HepG2 (cell line): ENCODE results near the gene AGAP1. TPM values are rescaled to one million over a fixed set of nuclear protein-coding genes. Genes with fewer than 3 reads are reported as not detected.
A peak's percentile ranks its signal among the peaks of the same experiment; 100 is the strongest.
"Not testable (repeated sequence)": the region's sequence is repeated elsewhere in the genome, so short reads cannot be mapped to it uniquely, and the experiment has no call there.

Experiments
- ATAC-seq: fragments of 200-7000 bp; cut with Tn5 transposase; 3 replicates; pipeline ENCODE4 v1.9.1; 2020; ENCODE audit warnings: mild to moderate bottlenecking, moderate library complexity
- BruUV-seq: library from RNA; stranded (reverse); fragments of 400-500 nt; replicated peaks from 2 replicates; lab custom pipeline; 2021; lab: Mats Ljungman, UMichigan
- CTCF ChIA-PET: fragments of 300-600 bp; formaldehyde crosslinking; extraction: SDS; loops from one replicate; lab custom pipeline; 2021; ENCODE audit warnings: low total read pairs, inconsistent platforms, low intra/inter-chr PET ratio; lab: Yijun Ruan, JAX
- POLR2A ChIA-PET: fragments of 350-600 bp; sonication (Branson Sonifier 250); formaldehyde crosslinking; loops from one replicate; lab custom pipeline; 2020; ENCODE audit warnings: antibody characterized with exemption, inconsistent platforms; lab: Yijun Ruan, JAX
- DNase-seq: peaks from one replicate; pipeline ENCODE4 v3.0.0-alpha.2; 2015; ENCODE audit warnings: low spot score
- FAIRE-seq: peaks from 3 replicates; lab custom pipeline; 2011; peaks lifted over from hg19 to GRCh38; lab: Jason Lieb, UNC
- H2AFZ ChIP-seq: one replicate; pipeline ENCODE4 v1.6.1; 2011; ENCODE audit warnings: low read length, inconsistent platforms
- H3K27ac ChIP-seq: fragments of 300-600 bp; 3 replicates; pipeline ENCODE4 v1.8.0; 2011; ENCODE audit warnings: mixed run types, mild to moderate bottlenecking, mixed read lengths, low read length, inconsistent platforms; ENCODE audit not compliant: insufficient read depth; ENCODE audit errors: extremely low read length
- H3K27me3 ChIP-seq, 2 experiments: fragments of 200-600 bp in 1 of 2; 2 replicates in 1 of 2; 3 replicates in 1 of 2; pipeline versions ENCODE4 v1.6.0 to v1.8.0; 2011; ENCODE audit warnings: low read length in 2 of 2, mild to moderate bottlenecking in 2 of 2, moderate library complexity in 2 of 2, inconsistent platforms in 1 of 2; ENCODE audit not compliant: insufficient read depth in 2 of 2, control insufficient read depth in 1 of 2
- H3K36me3 ChIP-seq, 2 experiments: fragments of 200-600 bp in 1 of 2; replicated peaks in 1 of 2; 2 replicates in 1 of 2; 3 replicates in 1 of 2; pipeline versions ENCODE4 v1.5.1 to v1.8.0; 2011; ENCODE audit warnings: low read length in 2 of 2, inconsistent platforms in 1 of 2; ENCODE audit not compliant: insufficient read depth in 2 of 2, control insufficient read depth in 1 of 2
- H3K4me1 ChIP-seq: 2 replicates; pipeline ENCODE4 v1.5.1; 2012; ENCODE audit warnings: low read length, inconsistent platforms; ENCODE audit not compliant: insufficient read depth
- H3K4me2 ChIP-seq: 2 replicates; pipeline ENCODE4 v1.6.0; 2011; ENCODE audit warnings: low read depth, low read length, inconsistent platforms
- H3K4me3 ChIP-seq, 3 experiments: fragments of 200-600 bp in 1 of 3; sonication (generic), shearing (Covaris generic) in 1 of 3; replicated peaks in 1 of 3; 2 replicates each; pipeline ENCODE4 v1.5.1; 2011 to 2016; ENCODE audit warnings: low read length in 3 of 3, inconsistent platforms in 2 of 3, low read depth in 2 of 3, mild to moderate bottlenecking in 2 of 3, control low read depth in 1 of 3, mixed read lengths in 1 of 3; ENCODE audit not compliant: insufficient read depth in 1 of 3
- H3K79me2 ChIP-seq: one replicate; pipeline ENCODE4 v1.6.1; 2011; ENCODE audit warnings: low read length, inconsistent platforms; ENCODE audit not compliant: insufficient read depth
- H3K9ac ChIP-seq: 2 replicates; pipeline ENCODE4 v1.6.0; 2011; ENCODE audit warnings: mild to moderate bottlenecking, low read depth, low read length, inconsistent platforms; ENCODE audit not compliant: insufficient read depth
- H3K9me3 ChIP-seq: 2 replicates; pipeline ENCODE4 v1.5.1; 2012; ENCODE audit warnings: mild to moderate bottlenecking, low read length
- H4K20me1 ChIP-seq: 2 replicates; pipeline ENCODE4 v1.6.0; 2011; ENCODE audit warnings: inconsistent platforms, mild to moderate bottlenecking, low read length, moderate library complexity; ENCODE audit not compliant: insufficient read depth
- ARID3A ChIP-seq: IDR thresholded peaks from 2 replicates; pipeline ENCODE4 v1.6.1; 2012; ENCODE audit warnings: low read depth, low read length, improper control_type of control experiment
- ELF3 ChIP-seq: IDR thresholded peaks from 2 replicates; pipeline ENCODE4 v1.6.1; 2016; ENCODE audit warnings: missing genetic modification reagents, missing compliant biosample characterization
- FOSL2 ChIP-seq: sonication (generic); formaldehyde crosslinking; IDR thresholded peaks from 2 replicates; pipeline ENCODE4 v1.4.0; 2020; ENCODE audit warnings: missing genetic modification reagents
- HNF4A ChIP-seq: sonication (generic); formaldehyde crosslinking; IDR thresholded peaks from 2 replicates; pipeline ENCODE4 v1.4.0; 2020; ENCODE audit warnings: missing genetic modification reagents
- HOMEZ ChIP-seq: IDR thresholded peaks from 2 replicates; pipeline ENCODE4 v1.6.1; 2016; ENCODE audit warnings: low read depth
- NR2F1 ChIP-seq, 2 experiments: fragments of 450-650 bp in 1 of 2; formaldehyde crosslinking in 1 of 2; IDR thresholded peaks; 2 replicates each; pipeline versions ENCODE4 v1.5.0 to v1.6.1; 2016 to 2020; ENCODE audit warnings: mild to moderate bottlenecking in 1 of 2, missing compliant biosample characterization in 1 of 2, missing genetic modification reagents in 1 of 2, moderate library complexity in 1 of 2
- ZBTB33 ChIP-seq: sonication (generic); formaldehyde crosslinking; IDR thresholded peaks from 2 replicates; pipeline ENCODE4 v1.4.0; 2020; ENCODE audit warnings: missing genetic modification reagents
- WGBS: methylation state at CpG from one replicate; pipeline ENCODE4 v1.1.6; 2017; ENCODE audit warnings: low lambda C conversion rate; 5-methylcytosine and 5-hydroxymethylcytosine counted together
- in situ Hi-C: cut with HindIII; loops from 2 replicates; pipeline ENCODE4 v1.10.0; 2017; ENCODE audit warnings: low pct_unique_long_range_greater_than_20kb; ENCODE audit not compliant: extremely low pct_ligation_motif_present
- intact Hi-C: fragments of 100-400 bp; cut with micrococcal nuclease; formaldehyde crosslinking; loops from one replicate; pipeline ENCODE4 v1.10.0; 2022; ENCODE audit not compliant: unreplicated experiment
- polyA plus RNA-seq, 8 experiments: library from polyadenylated mRNA; depleted of rRNA in 3 of 8; stranded (reverse) in 7 of 8; unstranded in 1 of 8; fragments of >200 nt; fragmentation: Illumina TruSeq in 4 of 8; extraction: Trizol in 4 of 8; gene quantifications; 2 replicates each; pipeline versions ENCODE4 v1.2.1 to v1.2.3, GENCODE V29; 2011 to 2016; ENCODE audit warnings: low read depth in 4 of 8, missing spikeins in 1 of 8, mixed read lengths in 1 of 8; ENCODE audit not compliant: insufficient read depth in 1 of 8
- total RNA-seq, 5 experiments: library from RNA; depleted of rRNA; stranded (reverse); fragments of >200 nt; fragmentation: Illumina TruSeq; extraction: Trizol; gene quantifications; 2 replicates each; pipeline ENCODE4 v1.2.3, GENCODE V29; 2016; ENCODE audit warnings: low read depth in 1 of 5

The AGAP1 gene
- total and polyA plus RNA-seq, 2 of the 13 experiments (the other 11 are each of a cell fraction or from before 2014, with no cell fraction given) = 21.2 to 32.7 TPM

- H2AFZ ChIP-seq, H3K4me3 ChIP-seq, H4K20me1 ChIP-seq, intact Hi-C loops, in situ Hi-C loops, H3K27ac ChIP-seq, POLR2A ChIA-PET, H3K9ac ChIP-seq, H3K4me2 ChIP-seq, H3K36me3 ChIP-seq, H3K27me3 ChIP-seq, CTCF ChIA-PET, FAIRE-seq, H3K9me3 ChIP-seq, H3K4me1 ChIP-seq, BruUV-seq, H3K79me2 ChIP-seq: not testable (repeated sequence)
- 58% methylated on average over 6 of the region's 6 CpGs for WGBS
- ATAC-seq = peak; percentile 65; the same call in 2 of the 3 replicates
- TF ChIP-seq FOSL2 (CRISPR knock-in tag) = peak; percentile 63
- peak; percentile 10; the same call in 1 of the 2 replicates for TF ChIP-seq HOMEZ
- 0 out of 2 replicates have a peak, but pooled peaks have one; percentile 17 for TF ChIP-seq HNF4A (CRISPR knock-in tag)
- TF ChIP-seq ZBTB33 (CRISPR knock-in tag) = peak; percentile 74
- peak; percentile 20; the same call in 1 of the 2 replicates for TF ChIP-seq ARID3A
- 0 out of 4 replicates have a peak, but pooled peaks of 1 of the 2 experiments have one; percentile 17 for TF ChIP-seq NR2F1 (CRISPR knock-in tag; IDR thresholded peaks at IDR 0.05)
- 0 out of 2 replicates have a peak, but pooled peaks have one; percentile 15 for TF ChIP-seq ELF3 (CRISPR knock-in tag)
- peak; percentile 62 for DNase-seq
Measured at GRCh38 chr2:235947055-235947454, 453.2 kb downstream of the AGAP1 start.
